ENCODE results near the gene METTL16.

Gene METTL16

GRCh38 chr17:2436316-2436905 lies 75.3 kb downstream of the METTL16 start:
- Histone ChIP-seq H3K9me3 (ENCODE audit: insufficient read depth, low read length, severe bottlenecking) (no peaks in the 10 kb centered on the region), H3K27me3 (ENCODE audit: insufficient read depth, low read length, poor library complexity) (no peaks in the 10 kb centered on the region), H4K20me1 (ENCODE audit: insufficient read depth, low read length) (no peaks in the 10 kb centered on the region), H3K9ac (ENCODE audit: low read depth, low read length) (no peak overlapping the region), H3K79me2 (ENCODE audit: insufficient read depth, low read length) (peaks cover 3% of the 10 kb centered on the region; the same call in 1 of the 2 replicates), H2AFZ (ENCODE audit: low read depth, low read length) (no peak overlapping the region), H3K36me3 (ENCODE audit: insufficient read depth, low read length) (peaks cover 73% of the 10 kb centered on the region), H3K27ac (ENCODE audit: low read length) (no peak overlapping the region), H3K4me1 (ENCODE audit: insufficient read depth, low read length) (no peaks in the 10 kb centered on the region), H3K4me3 (ENCODE audit: low read depth in 1 of 2, low read length in 2 of 2) (no peak overlapping the region), H3K4me2 (ENCODE audit: insufficient read depth, low read length) (no peak overlapping the region)
- ATAC-seq (ENCODE audit: insufficient read depth, low read depth) = no peak
- TF ChIP-seq CTCF (IDR thresholded peaks at IDR 0.05; ENCODE audit: borderline replicate concordance, extremely low read depth, low read length, poor library complexity, severe bottlenecking) = no peak
- no peak for TF ChIP-seq EZH2 (IDR thresholded peaks at IDR 0.05; ENCODE audit: borderline replicate concordance, low read depth, low read length, severe bottlenecking)
- no peak for DNase-seq

GRCh38 chr17:2435862-2436261 lies 75.8 kb downstream of the METTL16 start:
- H2AFZ ChIP-seq (ENCODE audit: low read depth, low read length) = no peak overlapping the region
- H3K4me2 ChIP-seq (ENCODE audit: insufficient read depth, low read length) = no peak overlapping the region
- H3K27ac ChIP-seq (ENCODE audit: low read length) = no peak overlapping the region

DNA sequence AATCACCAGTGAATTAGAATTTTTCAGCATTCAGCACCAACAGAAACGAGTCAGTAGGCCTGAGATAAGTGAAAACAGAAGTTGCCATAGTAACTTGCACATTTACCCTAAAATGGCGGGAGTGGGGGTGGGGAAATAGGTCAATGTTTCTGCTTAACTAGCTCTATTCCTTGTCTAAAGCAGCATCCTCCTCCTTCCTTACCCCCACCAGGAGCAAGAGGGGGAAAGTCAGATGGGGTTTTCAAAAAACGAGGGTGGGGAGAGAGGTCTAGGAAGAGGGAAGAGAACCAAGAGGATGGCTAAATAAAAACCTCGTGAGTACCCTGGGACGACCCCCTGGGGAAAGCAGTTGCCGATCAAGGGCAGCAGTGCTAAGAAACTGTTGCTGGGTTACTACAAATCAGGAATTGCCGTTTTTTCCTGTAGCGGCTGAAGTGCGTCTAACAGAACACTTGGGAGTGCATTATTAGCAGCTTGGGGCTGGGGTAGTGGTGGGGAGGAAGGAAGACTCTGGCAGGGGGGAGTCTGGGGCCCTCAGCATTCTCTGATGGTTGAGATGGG lies 76.4 kb downstream of the METTL16 start:
- no peak overlapping the region for H3K9ac ChIP-seq (ENCODE audit: low read depth, low read length)
- no peak overlapping the region for H3K4me2 ChIP-seq (ENCODE audit: insufficient read depth, low read length)
- TF ChIP-seq EZH2 (IDR thresholded peaks at IDR 0.05; ENCODE audit: borderline replicate concordance, low read depth, low read length, severe bottlenecking) (no peak), CTCF (IDR thresholded peaks at IDR 0.05; ENCODE audit: borderline replicate concordance, extremely low read depth, low read length, poor library complexity, severe bottlenecking) (no peak)
- no peak overlapping the region for H2AFZ ChIP-seq (ENCODE audit: low read depth, low read length)
- H3K4me1 ChIP-seq (ENCODE audit: insufficient read depth, low read length) = no peaks in the 10 kb centered on the region
- ATAC-seq (ENCODE audit: insufficient read depth, low read depth) = no peak
- no peak for DNase-seq
- peaks cover 3% of the 10 kb centered on the region; the same call in 1 of the 2 replicates for H3K79me2 ChIP-seq (ENCODE audit: insufficient read depth, low read length)
- no peaks in the 10 kb centered on the region for H3K9me3 ChIP-seq (ENCODE audit: insufficient read depth, low read length, severe bottlenecking)
- H4K20me1 ChIP-seq (ENCODE audit: insufficient read depth, low read length) = no peaks in the 10 kb centered on the region
- no peaks in the 10 kb centered on the region for H3K27me3 ChIP-seq (ENCODE audit: insufficient read depth, low read length, poor library complexity)
- no peak overlapping the region for H3K4me3 ChIP-seq (ENCODE audit: low read depth in 1 of 2, low read length in 2 of 2)
- H3K36me3 ChIP-seq (ENCODE audit: insufficient read depth, low read length) = peaks cover 63% of the 10 kb centered on the region
- H3K27ac ChIP-seq (ENCODE audit: low read length) = no peak overlapping the region

More at GRCh38 chr17:2435862-2436261, 75.8 kb downstream of the METTL16 start:
- DNase-seq (no peak), ATAC-seq (ENCODE audit: insufficient read depth, low read depth) (no peak)
- Histone ChIP-seq H3K36me3 (ENCODE audit: insufficient read depth, low read length) (peaks cover 69% of the 10 kb centered on the region), H3K9me3 (ENCODE audit: insufficient read depth, low read length, severe bottlenecking) (no peaks in the 10 kb centered on the region), H3K79me2 (ENCODE audit: insufficient read depth, low read length) (peaks cover 3% of the 10 kb centered on the region; the same call in 1 of the 2 replicates), H4K20me1 (ENCODE audit: insufficient read depth, low read length) (no peaks in the 10 kb centered on the region), H3K4me3 (ENCODE audit: low read depth in 1 of 2, low read length in 2 of 2) (no peak overlapping the region), H3K9ac (ENCODE audit: low read depth, low read length) (no peak overlapping the region), H3K27me3 (ENCODE audit: insufficient read depth, low read length, poor library complexity) (no peaks in the 10 kb centered on the region), H3K4me1 (ENCODE audit: insufficient read depth, low read length) (no peaks in the 10 kb centered on the region)
- no peak for TF ChIP-seq CTCF (IDR thresholded peaks at IDR 0.05; ENCODE audit: borderline replicate concordance, extremely low read depth, low read length, poor library complexity, severe bottlenecking)
- TF ChIP-seq EZH2 (IDR thresholded peaks at IDR 0.05; ENCODE audit: borderline replicate concordance, low read depth, low read length, severe bottlenecking) = no peak

Data from DND-41 (cell line).